Measurements from ENCODE around the gene GRHPR. TPM values are rescaled to one million over a fixed set of nuclear protein-coding genes. Genes with fewer than 3 reads are reported as not detected.

GRHPR gene
- total RNA-seq, 1 donor from 2014 or later: 78.1 TPM

DNA sequence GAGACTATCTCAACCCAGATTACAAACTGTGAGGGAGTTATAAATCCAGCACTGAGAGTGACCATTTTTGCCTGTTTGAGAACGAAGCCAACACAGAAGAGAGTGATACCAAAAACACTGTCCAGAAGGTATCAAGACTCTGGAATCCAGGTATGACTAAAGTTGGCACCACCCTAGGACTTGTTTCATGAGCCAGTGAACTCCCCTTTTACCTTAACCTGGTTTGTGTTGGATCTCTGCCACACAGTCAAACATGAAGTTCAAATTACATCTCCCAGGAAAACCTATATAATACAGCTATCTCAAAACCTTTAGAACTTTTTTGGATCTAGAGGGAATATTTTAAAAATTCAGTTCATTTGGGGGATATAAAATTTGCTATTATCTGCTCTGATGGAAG is 31.3 kb downstream of the GRHPR start:
- no peak for DNase-seq
- H3K4me3 Mint-ChIP-seq (ENCODE audit: unreplicated experiment): no peak overlapping the region
- TF ChIP-seq, protein P1, sequence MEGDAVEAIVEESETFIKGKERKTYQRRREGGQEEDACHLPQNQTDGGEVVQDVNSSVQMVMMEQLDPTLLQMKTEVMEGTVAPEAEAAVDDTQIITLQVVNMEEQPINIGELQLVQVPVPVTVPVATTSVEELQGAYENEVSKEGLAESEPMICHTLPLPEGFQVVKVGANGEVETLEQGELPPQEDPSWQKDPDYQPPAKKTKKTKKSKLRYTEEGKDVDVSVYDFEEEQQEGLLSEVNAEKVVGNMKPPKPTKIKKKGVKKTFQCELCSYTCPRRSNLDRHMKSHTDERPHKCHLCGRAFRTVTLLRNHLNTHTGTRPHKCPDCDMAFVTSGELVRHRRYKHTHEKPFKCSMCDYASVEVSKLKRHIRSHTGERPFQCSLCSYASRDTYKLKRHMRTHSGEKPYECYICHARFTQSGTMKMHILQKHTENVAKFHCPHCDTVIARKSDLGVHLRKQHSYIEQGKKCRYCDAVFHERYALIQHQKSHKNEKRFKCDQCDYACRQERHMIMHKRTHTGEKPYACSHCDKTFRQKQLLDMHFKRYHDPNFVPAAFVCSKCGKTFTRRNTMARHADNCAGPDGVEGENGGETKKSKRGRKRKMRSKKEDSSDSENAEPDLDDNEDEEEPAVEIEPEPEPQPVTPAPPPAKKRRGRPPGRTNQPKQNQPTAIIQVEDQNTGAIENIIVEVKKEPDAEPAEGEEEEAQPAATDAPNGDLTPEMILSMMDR (IDR thresholded peaks at IDR 0.05; ENCODE audit: partially characterized antibody, unreplicated experiment): no peak
- H3K27me3 Mint-ChIP-seq (ENCODE audit: unreplicated experiment): peaks cover 2% of the 10 kb centered on the region
- H3K27ac Mint-ChIP-seq (ENCODE audit: unreplicated experiment): no peak overlapping the region
- H3K9me3 Mint-ChIP-seq (ENCODE audit: unreplicated experiment): peaks cover 1% of the 10 kb centered on the region
- no peaks in the 10 kb centered on the region for H3K36me3 Mint-ChIP-seq (ENCODE audit: unreplicated experiment)
- H3K4me1 Mint-ChIP-seq (ENCODE audit: low read depth, unreplicated experiment): peaks cover 5% of the 10 kb centered on the region

DNA sequence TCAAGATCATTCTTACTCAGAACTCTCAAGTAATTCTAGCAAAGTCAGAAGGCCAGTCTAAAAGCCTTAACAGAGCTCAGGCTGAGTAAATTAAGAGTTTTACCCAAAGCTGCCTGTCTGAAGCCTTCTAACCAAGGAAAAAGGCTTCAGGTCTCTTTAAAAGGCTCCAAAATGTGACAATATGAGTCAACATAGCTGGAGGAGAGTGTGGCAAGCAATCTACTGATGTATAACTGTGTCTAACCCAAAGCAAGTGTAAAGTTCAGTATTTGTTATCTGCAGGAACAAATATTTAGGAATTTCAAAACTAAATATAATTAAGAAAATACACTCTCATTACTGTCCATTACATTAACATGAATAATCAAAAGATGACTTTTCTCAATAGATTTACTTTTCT is 31.7 kb downstream of the GRHPR start:
- no peak overlapping the region for H3K4me3 Mint-ChIP-seq (ENCODE audit: unreplicated experiment)
- no peak for DNase-seq
- peaks cover 5% of the 10 kb centered on the region for H3K4me1 Mint-ChIP-seq (ENCODE audit: low read depth, unreplicated experiment)
- H3K36me3 Mint-ChIP-seq (ENCODE audit: unreplicated experiment): no peaks in the 10 kb centered on the region
- TF ChIP-seq, protein P1 (IDR thresholded peaks at IDR 0.05; ENCODE audit: partially characterized antibody, unreplicated experiment): no peak
- H3K27ac Mint-ChIP-seq (ENCODE audit: unreplicated experiment): no peak overlapping the region
- peaks cover 1% of the 10 kb centered on the region for H3K9me3 Mint-ChIP-seq (ENCODE audit: unreplicated experiment)
- peaks cover 2% of the 10 kb centered on the region for H3K27me3 Mint-ChIP-seq (ENCODE audit: unreplicated experiment)

DNA sequence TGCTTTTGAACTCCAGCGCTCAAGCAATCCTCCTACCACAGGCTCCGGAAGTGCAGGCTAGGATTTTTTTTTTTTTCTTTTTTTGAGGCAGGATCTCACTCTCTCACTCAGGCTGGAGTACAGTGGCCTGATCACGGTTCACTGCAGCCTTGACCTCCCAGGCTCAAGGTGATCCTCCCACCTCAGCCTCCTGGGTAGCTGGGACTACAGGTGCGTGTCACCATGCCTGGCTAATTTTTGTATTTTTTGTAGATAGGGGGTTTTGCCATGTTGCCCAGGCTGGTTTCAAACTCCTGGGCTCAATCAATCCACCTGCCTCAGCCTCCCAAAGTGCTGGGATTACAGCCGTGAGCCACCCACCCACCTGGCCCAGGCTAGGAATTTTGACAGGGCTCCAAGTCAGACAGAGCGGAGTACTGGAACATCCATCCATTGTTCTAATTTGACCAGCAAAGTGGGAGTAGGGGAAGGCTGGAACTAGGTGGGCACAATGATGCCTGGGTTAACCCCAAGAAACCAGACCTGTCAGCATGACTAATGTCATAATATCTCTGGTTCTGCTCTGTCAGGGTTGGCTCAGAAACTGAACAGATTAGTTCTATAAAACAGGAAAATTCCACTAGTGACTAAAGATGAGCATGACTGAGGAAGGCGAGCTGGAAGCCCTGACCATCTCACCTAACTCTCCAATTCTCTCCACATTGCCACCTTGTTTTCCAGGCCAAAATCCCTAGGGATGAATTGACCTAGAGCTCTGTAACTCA is 33.6 kb downstream of the GRHPR start:
- H3K4me3 Mint-ChIP-seq (ENCODE audit: unreplicated experiment): no peak overlapping the region
- TF ChIP-seq, protein P1 (IDR thresholded peaks at IDR 0.05; ENCODE audit: partially characterized antibody, unreplicated experiment): no peak
- peaks cover 2% of the 10 kb centered on the region for H3K27me3 Mint-ChIP-seq (ENCODE audit: unreplicated experiment)
- no peak for DNase-seq
- H3K36me3 Mint-ChIP-seq (ENCODE audit: unreplicated experiment): no peaks in the 10 kb centered on the region
- peaks cover 3% of the 10 kb centered on the region for H3K4me1 Mint-ChIP-seq (ENCODE audit: low read depth, unreplicated experiment)
- H3K9me3 Mint-ChIP-seq (ENCODE audit: unreplicated experiment): peaks cover 1% of the 10 kb centered on the region
- no peak overlapping the region for H3K27ac Mint-ChIP-seq (ENCODE audit: unreplicated experiment)

DNA sequence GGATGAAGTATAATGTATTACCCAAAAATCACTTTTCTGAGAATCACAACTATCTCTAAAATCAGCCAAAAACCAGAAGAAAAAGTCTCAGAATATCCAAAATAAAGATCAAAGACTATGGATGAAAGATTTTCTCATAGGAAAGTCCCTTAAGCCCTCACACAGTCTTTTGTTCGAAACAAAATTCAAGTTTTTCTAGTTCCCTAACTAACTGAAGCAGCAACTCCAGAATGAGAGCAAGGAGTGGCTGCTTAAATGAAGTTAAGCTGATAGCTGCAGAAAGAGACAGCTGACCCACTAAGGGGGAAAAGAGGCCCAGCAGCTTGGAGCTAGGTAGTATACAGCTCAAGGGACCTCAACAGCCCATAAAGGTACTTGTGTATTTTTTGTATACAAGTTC is 34.3 kb downstream of the GRHPR start:
- Mint-ChIP-seq H3K4me1 (ENCODE audit: low read depth, unreplicated experiment) (peaks cover 2% of the 10 kb centered on the region), H3K4me3 (ENCODE audit: unreplicated experiment) (no peak overlapping the region), H3K36me3 (ENCODE audit: unreplicated experiment) (no peaks in the 10 kb centered on the region), H3K27ac (ENCODE audit: unreplicated experiment) (no peak overlapping the region), H3K27me3 (ENCODE audit: unreplicated experiment) (no peaks in the 10 kb centered on the region), H3K9me3 (ENCODE audit: unreplicated experiment) (peaks cover 1% of the 10 kb centered on the region)
- DNase-seq: no peak
- TF ChIP-seq, protein P1 (IDR thresholded peaks at IDR 0.05; ENCODE audit: partially characterized antibody, unreplicated experiment): no peak

DNA sequence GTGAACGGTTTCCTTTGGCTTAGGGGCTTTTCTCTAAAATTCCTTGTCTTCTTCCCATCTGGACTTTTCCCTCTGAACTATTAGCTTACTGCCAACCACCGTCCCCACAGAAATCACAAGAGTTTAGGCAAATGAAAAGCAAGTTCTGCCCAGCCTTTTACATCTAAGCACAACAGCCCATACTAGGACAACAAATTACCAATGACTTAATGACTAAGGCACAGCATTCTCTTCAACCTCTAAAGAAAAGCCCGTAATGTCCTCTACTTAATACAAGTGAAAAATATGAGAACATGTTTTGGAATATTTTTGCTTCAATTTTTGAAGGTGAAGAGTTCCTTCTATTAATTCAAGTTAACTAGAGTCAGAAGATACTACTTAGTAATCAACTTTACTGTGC is 41.5 kb downstream of the GRHPR start:
- no peaks in the 10 kb centered on the region for H3K36me3 Mint-ChIP-seq (ENCODE audit: unreplicated experiment)
- peak overlapping the region; percentile 99 for H3K4me3 Mint-ChIP-seq (ENCODE audit: unreplicated experiment)
- peaks cover 9% of the 10 kb centered on the region for H3K27me3 Mint-ChIP-seq (ENCODE audit: unreplicated experiment)
- H3K27ac Mint-ChIP-seq (ENCODE audit: unreplicated experiment): peak overlapping the region; percentile 92
- peaks cover 9% of the 10 kb centered on the region for H3K9me3 Mint-ChIP-seq (ENCODE audit: unreplicated experiment)
- H3K4me1 Mint-ChIP-seq (ENCODE audit: low read depth, unreplicated experiment): peaks cover 18% of the 10 kb centered on the region
- DNase-seq: no peak
- TF ChIP-seq, protein P1 (IDR thresholded peaks at IDR 0.05; ENCODE audit: partially characterized antibody, unreplicated experiment): no peak

All from glutamatergic neuron (in vitro differentiated cells).